HG03039 (cell line): ENCODE results near the gene RPL32.

Experiments used
- ATAC-seq: cut with Tn5 transposase; IDR thresholded peaks from one replicate; pipeline ENCODE4 v1.9.1; 2021; ENCODE audit warnings: mild to moderate bottlenecking, moderate library complexity; ENCODE audit not compliant: unreplicated experiment

RPL32 gene

DNA sequence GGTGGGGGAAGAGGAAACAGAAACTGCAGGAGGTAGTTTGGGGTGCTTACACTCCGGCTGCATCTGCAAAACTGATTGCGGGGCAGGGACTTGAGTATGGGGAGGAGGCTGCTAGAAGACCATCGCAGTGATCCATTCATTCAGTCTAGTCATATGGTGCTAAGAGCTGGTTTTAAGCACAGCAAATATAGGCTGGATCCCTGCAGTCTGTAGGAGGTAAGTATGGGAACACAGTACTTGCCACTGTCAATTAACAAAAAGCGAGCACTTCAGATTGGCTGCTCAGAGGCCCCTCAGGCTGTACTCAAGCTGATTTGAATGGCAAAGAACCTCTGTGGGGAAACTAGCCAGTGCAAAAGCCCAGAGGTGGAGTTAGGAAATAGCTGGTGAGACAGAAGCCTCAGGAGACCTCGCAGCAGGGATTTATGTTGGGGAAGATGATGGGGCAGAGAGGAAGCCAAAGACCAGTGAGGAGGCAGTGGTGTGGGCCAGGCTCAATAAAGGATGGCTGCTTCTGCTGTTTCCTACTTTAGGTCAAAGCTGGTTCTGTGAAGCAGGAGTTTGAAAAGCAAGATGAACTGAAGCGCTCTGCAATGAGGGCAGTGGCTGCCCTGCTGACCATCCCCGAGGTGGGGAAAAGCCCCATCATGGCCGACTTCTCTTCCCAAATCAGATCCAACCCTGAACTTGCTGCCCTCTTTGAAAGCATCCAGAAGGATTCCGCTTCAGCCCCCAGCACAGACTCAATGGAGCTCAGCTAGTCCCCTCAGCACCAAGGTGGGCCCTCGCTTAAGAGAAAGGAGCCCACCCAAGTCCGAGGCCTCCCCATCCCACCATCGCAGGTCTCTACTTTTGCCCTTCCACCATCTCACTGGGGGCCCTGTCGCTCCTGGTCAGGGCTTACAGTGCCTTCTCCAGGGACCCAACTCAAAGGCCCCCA, 7.9 kb downstream of the RPL32 start:
- no peak for ATAC-seq

DNA sequence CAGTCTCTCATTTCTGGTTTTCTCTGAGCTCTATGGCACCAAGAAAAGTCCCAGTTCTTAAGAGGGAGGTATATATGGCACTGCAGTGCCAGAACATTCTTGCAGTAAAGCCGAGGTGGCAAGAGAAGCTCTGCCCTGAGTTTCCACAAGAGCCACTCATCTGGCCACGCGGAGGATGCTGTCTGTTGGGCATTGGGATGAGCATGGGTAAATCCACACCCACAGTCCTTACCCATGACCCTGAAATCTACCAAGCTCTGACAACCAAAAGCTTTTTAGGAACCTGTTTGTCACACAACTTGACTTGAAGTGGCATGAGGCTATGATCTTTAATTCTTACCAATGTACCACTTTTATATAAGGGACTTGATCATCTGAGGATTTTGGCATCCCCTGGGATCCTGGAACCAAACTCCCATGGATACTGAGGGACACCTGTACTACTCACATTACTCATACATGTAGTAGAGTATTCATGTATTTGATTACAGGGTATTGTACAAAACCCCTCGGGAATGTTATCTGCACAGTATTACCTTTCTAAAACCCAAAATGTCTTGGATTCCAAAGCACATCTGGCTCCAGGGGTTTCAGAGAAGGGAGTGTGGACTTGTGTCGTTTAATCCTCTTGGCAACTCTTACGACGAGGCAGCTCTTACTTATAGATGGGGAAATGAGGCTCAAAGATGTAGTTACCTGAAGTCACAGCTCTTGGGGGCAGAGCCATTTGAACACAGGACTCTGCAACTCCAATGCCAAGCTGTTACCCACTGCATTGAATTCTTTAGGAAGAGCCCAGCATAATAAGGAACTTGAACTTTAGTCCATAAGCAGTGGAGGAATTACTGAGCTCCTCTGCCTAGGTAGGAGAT, 8.8 kb downstream of the RPL32 start:
- ATAC-seq: no peak

DNA sequence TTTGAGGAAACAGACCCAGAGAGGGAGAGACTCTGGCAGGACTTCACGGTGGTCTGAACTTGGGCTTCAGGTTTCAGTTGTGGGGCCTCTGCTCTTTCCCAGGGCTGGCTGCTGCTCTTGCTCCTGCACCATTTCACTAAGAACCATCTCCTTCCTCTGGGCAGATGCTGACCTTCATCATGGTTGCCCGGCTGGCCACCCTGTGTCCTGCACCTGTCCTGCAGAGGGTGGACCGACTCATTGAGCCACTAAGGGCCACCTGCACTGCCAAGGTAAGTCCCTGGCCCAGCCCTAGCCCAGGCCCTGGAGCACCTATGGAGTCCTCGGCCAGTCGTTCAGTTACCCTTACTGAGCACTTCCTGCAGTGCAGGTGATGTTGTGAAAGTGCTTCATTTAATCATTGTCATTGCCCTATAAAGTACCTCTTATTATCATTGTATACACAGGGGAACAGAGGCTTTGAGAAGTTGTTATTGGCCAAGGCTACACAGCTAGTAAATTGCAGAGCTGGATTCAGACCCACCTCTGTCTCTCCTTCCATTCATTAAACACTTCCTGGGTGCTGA, 10.0 kb downstream of the RPL32 start:
- no peak for ATAC-seq

DNA sequence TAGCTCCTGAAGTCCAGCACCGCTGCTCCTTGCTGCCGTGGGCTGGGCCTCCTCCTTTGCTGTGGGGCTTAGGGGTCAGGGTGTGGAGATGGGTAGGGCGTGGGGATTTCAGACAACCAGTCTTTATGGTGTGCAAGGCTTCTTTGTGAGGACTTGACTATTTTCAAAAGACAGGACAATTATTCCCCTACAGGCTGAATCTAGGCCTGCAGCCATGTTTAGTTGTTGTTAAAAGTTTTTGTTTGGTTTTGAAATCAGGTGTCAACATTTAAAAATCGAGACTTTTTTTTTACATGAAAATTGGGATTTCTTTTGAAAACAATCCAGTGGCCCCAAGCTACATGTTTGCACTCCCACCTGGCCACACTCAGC, 10.6 kb downstream of the RPL32 start:
- no peak for ATAC-seq

DNA sequence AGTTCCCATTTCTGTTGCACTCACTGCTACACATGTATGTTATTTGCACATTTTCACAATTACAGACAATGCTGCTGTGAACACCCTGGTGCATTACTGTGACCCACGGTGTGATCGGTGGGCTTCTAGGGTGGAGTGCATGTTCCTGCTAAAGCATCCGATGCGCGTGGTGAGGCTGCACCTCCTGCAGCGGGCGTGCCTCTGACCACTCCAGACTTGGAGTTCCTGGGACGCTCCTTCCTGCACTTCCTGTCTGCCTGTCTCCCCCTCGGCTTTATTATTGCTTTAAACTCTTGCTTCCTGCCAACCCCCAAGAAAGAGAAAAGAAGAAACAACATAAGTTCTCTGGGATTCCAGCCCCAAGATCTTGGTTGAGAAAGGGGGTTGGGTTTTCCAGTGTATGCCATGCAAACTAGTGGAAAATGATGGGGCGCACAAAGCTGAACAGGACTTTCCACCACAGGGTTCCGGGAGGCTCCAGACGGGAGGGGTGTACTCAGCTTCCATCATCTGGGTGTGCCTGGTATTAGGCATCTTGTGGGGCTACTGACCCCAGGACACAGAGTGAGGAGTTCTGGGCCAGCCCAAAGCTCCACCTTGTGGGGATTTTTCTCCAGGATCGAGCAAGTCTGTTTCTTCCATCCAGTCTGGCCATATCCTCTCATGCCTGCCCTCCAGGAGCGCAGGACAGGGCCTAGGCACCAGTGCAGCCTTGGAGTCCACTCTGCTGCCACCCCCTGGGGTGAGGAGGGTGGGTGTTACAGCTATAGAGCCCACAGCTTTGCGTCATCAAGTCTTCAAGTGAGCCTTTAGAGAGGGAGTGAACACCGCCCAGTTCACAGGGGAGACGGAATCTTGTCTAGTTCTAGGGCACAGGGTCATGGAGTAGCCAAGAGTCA, 11.2 kb downstream of the RPL32 start:
- no peak for ATAC-seq

DNA sequence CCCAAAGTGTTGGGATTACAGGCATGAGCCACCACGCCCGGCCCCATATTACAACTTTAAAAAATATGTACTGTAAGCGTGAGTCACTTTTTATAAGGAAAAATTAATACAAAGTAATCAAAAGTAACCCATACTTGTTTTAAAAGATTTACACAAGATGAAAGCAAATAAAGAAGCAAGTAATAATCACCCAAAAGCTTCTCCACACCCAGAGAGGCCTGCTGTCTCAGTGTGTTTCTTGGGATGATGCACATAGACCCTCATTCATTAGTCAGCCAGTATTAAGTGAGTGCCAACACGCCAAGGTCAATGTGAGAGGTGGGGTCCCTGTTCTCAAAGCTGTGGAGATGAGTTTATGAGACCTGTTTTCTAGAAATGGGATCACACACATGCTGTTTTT, 12.0 kb downstream of the RPL32 start:
- ATAC-seq: no peak

DNA sequence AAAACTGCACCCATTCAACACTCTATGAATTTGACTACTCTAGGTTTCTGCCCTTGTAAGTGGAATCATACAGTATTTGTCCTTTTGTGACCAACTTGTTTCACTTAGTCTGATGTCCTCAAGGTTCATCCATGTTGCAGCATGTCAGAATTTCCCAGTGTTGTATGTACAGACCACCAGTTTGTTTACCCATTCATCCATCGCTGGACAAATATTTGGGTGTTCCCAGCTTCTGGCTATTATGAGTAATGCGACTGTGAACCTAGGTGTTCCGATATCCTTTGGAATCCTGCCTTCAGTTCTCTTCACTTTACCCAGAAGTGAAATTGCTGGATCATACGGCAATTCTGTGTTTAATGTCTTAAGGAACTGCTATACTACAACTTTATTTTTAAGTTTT, 12.6 kb downstream of the RPL32 start:
- no peak for ATAC-seq

DNA sequence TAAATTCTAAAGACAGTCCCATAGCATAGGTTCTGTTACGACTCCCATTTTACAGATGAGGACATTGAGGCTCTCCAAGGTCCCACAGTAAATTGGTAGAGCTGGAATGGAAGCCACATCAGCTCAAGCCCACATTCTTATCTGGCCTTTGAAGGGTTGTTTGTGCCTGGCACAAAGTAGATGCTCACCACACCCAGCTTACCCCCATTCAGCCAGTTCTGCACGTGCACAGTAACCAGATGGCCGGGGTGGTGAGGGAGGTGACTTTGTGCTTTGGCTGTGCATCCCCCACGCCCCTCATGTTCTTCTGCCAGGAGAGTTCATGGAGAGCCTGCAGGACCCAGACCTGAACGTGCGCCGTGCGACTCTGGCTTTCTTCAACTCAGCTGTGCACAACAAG, 16.2 kb downstream of the RPL32 start:
- no peak for ATAC-seq

DNA sequence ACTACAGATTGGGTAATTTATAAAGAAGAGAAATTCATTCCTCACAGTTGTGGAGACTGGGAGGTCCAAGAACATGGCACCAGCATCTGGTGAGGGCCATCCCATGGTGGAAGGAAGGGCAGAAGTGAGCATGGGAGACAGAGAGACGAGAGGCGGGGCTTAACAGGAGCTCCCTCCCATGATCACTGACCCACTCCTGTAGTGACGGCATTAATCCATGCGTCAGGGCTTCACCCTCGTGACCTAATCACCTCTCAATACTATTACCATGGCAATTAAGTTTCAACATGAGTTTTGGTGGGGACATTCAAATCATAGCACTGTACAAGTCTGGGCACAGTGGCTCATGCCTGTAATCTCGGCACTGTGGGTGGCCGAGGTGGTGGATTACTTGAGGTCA, 17.1 kb downstream of the RPL32 start:
- no peak for ATAC-seq

DNA sequence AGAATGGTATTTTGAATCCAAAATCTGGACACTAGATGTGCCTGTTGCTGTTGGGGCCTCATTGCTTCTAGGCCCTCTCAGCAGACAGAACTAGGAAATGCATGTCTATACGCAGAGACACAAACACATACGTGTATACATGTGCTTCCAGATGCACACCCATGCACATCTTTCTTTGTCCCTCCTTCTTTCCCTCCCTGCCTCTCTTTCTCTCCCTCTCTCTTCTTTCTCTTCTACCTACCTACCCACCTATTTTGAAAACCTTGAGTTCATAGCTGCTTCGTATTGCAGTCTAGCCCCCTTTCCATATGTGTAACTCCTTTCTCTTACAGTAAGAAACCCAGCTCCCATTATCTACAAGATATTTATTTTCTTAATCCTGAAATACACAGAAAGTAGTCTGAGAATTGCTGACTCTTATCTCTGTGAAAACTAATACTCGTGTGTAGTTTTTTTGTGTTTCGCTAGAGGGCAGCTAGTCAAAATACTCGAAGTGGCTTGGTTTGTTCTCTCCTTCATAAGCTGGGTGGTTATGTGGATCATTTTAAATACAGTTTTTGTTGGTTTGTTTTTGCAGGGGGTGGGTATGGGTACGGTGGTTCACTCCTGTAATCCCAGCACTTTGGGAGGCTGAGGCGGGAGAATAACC, 18.5 kb downstream of the RPL32 start:
- no peak for ATAC-seq

DNA sequence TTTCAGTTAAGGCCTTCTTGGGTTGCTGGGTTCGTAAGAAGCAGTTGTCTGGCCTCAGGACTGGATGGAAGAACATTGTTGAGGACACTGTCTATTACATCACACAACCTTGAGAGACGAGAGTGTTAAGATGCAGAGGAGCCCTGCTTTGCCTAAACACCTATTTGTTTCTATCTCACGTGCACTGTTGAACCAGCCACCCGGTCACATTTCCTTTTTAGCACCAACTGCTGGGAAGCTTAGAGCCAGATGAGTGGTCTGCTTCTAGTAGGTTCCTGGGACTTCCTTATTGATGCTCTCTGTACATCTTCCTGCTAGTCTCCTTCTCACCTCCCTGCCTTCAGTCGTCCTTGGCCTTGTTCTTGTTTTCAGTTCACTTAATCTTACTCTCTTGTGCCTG, 22.6 kb downstream of the RPL32 start:
- no peak for ATAC-seq

DNA sequence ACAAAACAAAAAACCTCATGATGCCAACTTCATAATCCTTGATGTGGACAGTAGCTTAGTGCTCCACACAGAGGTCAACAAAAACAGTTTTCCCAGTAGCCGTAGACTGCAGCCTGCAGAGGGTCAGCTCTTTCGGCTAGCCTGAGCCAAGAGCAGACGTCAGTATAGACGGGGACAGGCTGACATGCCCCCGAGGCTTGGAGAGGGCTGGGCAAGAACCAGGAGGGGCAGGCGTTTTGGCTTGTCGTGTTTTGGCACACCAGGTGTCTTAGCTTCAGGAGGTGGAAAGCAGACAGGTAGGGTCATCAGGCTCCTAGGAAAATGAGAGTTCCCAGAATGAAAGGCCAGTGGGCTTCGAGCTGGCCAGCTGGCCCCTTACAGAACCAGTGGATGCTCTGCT, 23.1 kb downstream of the RPL32 start:
- ATAC-seq: no peak

DNA sequence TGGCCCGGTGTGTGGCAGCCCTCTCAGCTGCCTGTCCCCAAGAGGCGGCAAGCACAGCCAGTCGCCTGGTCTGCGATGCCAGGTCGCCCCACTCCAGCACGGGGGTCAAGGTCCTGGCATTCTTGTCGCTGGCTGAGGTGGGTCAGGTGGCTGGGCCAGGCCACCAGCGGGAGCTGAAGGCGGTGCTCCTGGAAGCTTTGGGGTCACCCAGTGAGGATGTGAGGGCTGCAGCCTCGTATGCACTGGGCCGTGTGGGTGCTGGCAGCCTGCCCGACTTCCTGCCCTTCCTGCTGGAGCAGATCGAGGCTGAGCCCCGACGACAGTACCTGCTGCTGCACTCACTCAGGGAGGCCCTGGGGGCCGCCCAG, 24.0 kb downstream of the RPL32 start:
- no peak for ATAC-seq

DNA sequence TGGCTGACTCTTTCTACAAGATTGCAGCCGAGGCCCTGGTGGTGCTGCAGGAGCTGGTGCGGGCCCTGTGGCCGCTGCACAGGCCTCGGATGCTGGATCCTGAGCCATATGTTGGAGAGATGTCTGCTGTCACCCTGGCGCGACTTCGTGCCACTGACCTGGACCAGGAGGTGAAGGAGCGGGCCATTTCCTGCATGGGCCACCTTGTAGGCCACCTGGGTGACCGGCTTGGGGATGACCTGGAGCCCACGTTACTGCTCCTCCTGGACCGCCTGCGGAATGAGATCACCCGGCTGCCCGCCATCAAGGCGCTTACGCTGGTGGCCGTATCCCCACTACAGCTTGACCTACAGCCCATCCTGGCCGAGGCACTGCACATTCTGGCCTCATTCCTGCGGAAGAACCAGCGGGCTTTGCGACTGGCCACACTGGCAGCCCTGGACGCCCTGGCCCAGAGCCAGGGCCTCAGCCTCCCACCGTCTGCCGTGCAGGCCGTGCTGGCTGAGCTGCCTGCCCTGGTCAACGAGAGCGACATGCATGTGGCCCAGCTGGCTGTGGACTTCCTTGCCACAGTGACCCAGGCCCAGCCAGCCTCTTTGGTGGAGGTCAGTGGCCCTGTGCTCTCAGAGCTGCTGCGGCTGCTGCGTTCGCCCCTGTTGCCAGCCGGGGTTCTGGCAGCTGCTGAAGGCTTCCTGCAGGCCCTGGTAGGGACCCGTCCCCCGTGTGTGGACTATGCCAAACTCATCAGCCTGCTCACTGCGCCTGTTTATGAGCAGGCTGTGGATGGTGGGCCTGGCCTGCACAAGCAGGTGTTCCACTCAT, 24.6 kb downstream of the RPL32 start:
- ATAC-seq: no peak

DNA sequence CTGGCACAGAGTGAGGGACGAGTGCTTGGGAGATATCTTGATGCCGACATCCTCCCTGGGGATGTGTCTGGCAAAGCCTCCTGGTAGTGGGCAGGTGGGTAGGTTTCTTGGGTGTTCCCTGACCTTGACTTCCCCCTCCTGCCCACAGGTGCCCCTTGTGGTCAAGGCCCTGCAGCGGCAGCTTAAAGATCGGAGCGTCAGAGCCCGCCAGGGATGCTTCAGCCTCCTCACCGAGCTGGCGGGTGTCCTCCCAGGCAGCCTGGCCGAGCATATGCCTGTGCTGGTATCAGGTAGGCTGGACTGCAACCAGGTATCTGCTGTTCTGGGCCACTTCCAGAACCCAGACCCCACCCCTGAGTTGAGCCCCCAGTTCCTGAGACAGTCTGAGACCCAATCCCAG, 25.6 kb downstream of the RPL32 start:
- ATAC-seq: no peak

DNA sequence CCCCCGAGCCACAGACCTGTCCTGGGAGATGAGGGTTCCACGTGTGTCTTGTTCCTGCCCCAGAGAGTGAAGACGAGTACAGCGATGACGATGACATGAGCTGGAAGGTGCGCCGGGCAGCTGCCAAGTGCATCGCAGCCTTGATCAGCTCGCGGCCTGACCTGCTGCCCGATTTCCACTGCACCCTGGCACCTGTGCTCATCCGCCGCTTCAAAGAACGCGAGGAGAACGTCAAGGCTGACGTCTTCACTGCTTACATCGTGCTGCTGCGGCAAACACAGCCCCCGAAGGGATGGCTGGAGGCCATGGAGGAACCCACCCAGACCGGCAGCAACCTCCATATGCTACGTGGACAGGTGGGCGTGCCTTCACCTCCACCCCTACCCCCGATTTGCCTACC, 26.3 kb downstream of the RPL32 start:
- ATAC-seq: no peak

DNA sequence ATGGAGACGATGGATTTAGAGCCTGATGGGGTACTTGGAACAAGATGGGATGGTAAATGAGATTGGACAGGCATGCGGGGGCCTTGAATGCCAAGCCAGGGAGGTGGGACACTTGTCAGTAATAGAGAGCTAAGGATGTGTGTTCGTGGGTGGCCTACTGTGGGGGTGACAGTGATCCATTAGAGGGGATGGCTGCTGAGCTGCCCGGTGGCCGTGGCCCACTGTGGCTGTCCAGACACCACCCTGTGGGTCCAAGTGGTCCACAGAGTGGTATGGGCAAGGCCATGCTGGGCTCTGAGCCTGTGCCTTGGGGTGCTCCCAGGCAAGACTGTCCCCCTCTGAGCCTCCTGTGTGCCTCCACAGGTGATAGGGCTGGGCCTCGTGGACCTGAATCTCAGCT, 27.4 kb downstream of the RPL32 start:
- ATAC-seq: no peak

DNA sequence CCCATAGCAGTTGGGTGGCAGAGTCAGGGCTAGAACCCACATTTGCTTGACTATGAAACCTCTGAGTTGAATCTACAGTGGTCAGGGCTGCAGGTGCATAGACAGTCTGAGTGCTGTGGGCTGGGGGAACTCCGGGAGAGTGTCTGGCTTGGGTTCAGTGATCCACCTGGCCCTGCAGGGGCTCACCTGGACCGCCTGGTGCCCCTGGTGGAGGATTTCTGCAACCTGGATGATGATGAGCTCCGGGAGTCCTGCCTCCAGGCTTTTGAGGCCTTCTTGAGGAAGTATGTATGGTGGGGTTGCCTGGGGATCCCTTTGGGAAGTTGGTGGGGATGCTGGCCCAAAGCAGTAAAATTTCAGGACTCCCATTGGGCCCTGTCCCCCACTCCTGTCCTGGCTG, 28.6 kb downstream of the RPL32 start:
- no peak for ATAC-seq

DNA sequence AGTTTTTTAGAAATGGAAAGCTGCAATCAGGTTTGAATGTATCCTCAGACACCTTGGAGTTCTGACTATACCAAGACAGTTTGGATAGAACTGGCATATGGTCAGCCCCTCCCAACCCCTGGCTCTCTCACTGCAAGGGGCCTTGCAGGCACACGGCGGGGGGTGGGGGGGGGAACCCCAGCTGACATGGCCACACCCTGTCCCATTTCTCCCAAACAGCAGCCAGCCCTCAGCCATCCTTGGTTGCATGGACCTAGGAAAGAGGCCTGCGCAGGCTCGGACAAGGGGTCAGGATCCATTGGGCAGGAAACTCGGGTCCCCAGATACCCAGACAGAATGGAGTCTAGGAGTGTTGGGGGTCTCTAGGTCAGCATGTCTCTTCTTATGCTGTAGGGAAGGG, 30.4 kb downstream of the RPL32 start:
- no peak for ATAC-seq
